CD1c-positive myeloid dendritic cell (primary cell): Measurements from ENCODE around the gene DOK1.

ENCODE experiments used
- DNase-seq: peaks from one replicate; pipeline ENCODE4 v3.0.0-alpha.2; 2016; ENCODE audit errors: extremely low spot score

Gene DOK1

DNA sequence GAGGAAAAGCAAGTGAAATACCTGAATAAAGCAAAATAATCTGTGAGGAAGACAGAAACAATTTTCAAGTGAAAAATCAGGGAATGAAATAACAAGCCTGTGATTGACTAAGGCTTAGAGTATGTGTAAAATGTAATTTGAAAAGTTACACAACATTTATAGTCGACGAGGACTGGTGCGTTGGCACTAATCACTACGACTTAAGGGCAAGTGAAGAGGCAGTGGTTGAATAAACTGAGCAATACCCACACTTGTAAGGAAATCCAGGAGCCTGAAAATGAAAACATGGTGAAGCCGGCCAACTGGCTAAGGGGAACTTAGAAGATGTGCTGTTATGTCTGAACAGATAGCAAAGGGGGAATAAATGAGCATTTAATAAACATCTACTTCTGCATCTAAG lies 13.4 kb downstream of the DOK1 start:
- no peak for DNase-seq

DNA sequence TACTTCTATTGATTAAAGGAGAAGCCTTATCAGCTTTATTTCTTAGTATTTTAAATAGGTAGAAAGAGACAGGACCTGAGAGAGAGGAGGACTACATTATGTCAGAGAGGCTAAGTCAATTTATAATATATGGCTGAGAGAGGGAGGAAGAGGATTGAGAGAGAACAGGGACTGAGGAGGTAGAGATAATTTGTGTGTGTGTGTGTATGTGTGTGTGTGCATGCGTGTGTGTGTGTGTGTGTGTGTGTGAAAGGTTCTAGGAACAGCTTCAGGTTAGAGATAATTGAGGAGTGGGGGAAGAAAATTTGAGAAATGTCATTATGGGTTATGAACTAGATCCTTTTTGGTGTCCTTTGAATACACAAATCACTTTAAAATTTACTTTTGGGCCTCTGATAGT lies 15.2 kb downstream of the DOK1 start:
- no peak for DNase-seq

DNA sequence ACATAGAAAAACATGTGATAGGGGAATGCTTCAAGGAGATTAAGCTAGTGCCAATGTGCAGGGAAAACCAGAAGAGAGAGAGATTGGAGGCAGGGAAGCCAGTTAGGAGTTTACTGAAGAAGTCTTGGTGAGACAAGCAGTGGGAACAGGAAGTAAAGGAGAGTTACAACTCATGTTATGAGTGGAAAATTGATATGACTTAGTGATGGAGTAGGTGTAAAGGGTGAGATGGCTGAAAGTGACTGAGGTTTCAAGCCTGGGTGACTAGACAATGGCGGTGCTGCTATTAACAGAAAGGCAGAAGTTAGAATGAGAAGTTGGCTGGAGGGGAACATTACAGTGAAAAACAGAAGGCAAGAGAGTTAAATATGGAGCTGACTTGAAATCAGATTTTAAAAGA lies 16.5 kb downstream of the DOK1 start:
- peak; percentile 84 for DNase-seq

DNA sequence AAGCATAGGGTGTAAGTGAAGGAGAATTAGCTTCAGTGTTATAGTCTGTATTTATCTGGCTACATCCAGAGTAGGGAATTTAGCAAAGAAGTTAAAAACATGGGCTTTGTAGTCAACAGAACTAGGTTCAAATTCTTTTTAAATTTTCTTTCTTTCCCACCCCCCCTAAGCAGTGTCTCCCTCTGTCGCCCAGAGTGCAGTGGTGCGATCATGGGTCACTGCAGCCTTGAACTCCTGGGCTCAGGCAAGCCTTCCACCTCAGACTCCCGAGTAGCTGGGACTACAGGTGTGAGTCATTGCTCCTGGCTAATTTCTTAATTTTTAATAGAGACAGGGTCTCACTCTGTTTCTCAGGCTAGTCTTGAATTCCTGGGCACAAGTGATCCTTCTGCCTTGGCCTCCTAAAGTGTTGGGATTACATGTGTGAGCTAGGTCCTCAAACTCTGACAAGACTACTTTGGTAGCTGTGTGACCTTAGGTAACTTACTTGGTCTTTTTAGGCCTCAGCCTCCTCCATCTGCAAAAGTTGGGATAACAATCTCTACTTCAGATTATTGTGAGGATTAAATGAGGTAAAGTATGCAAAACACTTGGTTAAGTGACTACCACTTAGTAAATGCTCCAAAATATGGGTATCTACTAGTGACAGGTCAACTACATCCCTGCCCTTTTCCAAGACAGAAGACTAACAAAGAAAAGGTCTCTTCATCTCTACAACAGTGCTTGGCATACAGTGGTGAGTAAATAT lies 17.8 kb downstream of the DOK1 start:
- no peak for DNase-seq

DNA sequence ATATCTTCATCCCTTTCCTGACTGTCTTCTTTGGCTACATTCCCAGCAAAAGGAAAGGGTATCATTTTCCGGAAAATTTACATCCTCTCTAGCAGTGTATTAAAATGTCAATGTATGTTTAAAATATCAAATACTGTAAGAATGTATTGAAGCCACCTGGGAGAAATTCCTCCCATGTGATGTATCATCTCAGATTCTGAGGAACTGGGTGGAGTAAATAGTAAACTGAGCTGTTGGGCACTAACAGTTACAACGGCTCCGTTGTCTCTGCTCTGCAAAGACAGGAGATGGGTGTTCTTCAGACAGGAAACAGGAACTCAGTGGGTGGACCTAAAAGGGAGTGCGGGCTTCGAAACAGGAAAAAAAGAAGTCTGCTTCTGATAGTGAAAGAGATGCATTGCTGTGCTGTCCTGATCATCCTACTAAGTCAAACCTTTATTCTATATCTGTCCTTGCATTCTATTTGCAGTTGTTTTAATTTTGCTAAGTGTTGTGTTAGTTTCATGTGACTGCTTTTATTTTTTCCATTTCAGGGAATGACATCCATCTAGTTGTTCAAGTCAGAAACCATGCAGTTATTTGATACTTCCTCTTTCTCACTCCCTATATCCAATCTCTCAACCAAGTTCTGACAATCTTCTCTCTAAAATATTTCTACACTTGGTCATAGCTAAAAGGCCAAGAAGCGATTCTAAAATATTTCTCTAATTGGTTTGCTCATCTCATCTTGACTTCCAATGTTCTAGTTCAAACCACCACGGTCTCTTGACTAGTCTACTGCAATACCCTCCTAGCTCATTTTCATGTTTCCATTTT lies 19.4 kb downstream of the DOK1 start:
- peak; percentile 82 for DNase-seq

DNA sequence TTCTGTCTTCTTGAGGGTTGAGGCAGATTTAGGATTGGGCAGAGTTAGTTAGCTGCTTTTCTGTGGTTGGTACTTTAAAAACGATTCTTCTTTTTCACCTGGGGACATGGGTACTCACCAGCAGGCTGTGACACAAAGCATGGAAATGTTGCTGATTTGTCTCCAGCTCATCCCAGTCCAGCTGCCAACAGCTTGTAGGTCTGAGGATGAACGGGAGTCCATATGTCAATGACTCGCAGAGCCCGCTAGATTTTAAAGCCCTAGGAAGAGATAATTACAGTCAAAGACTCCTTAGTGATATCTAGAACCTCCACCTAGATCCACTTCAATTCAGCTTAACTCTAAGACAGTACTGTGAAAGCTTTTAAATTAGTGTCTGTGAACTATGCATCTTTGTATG lies 20.8 kb downstream of the DOK1 start:
- no peak for DNase-seq

DNA sequence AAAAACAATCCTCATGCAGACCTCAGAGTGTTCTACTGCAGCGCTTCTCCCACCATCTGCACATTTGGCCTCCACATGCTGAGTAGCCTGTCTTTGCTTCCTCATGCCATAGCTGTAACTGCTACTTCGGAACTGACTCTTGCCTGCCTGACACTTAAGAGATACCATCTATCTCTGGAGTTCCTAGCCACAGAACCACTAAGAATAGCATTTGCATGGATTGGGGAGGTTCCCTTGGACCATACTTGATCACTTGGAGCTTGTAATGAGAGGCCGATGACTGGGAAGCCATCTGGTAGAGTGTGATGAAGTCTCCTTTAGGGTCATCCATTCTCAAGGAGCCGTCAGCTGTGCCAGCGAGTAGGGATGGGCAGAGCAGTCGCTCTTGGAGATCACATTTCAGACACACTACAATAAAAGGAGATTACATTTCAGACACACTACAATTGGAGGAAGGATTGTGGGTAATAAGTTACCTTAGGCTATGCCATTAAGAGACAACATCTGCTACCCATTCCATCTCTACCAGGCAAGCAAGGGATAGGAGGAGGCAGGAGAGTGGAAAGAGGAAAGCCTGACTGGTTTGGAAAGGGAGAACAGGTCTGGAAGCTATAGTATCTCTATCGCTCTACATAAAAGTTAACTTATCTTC lies 21.8 kb downstream of the DOK1 start:
- no peak for DNase-seq

DNA sequence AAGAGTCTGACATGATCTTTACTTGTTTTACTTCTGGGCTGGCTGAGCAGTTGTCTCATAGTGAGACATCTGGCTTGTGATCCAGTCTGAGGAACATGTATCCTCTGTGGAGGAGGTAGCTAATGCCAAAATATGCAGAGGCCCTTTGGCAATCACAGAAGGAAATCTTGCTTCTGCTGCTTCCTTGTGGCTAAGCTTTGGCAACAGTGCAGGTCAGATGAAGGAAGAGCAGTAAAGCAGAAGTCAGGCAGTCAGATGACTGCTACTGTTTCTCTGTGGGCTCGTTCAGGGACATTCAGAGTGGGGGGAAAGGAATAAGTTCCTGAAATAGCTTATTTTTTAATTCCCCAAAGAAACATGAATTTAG lies 22.3 kb downstream of the DOK1 start:
- DNase-seq, result peak; percentile 89

DNA sequence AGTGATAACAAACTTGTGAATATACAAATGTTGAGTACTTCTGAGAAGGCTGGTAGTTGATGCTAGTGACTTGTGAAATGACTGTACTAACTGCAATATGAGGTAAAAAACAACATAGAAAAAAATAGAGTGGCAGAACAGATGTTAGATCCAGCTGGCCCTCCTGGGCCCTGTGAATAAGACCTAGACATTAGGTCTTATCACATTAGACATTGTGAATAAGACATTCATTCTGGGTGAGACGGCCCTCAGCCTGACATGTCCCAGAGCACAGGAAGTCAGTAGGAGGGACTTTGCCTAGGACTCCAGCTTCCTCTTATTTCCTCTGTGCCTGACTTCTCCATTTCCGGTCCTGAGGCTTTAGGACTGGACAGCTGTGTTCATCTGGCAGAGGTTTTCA lies 22.9 kb downstream of the DOK1 start:
- peak; percentile 86 for DNase-seq

DNA sequence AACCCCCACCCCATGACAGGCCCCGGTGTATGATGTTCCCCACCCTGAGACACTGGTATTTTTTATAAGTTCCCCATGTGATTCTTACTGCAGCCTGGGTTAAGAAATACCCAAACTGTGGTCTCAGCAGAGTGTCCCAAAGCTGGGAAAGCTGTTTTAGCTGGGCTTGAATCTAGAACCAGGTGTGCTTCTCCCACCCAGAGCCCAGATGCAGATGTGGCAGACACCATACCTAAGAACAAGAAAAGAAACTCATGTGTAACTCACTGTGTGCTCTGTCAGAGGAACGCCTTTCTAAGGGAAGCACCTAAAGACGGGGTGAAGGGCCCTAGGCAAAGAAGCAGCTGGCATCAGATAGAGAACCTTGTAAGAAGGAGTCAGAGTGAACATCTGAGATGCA lies 23.9 kb downstream of the DOK1 start:
- DNase-seq, result no peak

DNA sequence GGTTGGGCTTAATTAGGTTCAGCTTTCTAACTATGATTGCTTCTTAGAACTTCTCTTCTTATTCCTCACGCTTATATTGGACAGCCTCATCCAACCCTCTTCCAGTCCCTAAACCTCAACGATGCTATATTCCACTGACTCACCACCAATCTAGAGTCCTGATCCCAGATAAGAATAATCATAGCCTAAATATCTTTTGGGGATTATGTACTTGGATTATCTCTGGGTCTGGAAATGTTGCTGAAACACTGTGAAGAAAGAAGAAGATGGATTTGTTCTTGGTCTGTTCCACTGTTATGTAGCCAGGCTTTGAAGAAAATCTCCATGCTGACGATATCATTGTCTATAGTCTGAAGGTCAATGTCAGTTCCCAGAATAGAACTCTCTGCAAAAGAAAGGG lies 26.9 kb downstream of the DOK1 start:
- DNase-seq, result no peak

DNA sequence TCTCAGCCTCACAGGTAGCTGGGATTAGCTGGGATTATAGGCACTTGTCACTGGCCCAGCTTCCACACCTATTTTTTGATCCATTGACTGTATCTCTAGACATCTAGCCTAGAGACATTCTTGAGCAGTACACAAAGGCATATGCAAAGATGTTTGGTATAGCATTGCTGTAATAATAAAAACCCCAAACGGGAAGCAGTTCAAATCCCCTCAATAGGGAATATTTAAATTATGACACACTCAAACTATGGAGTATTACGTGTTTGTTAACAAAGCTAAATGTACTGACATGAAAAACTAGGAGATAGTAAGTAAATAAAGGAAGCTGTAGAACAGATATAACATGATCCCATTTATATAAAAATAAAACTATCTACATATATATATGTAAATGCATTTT lies 27.7 kb downstream of the DOK1 start:
- DNase-seq, result no peak

DNA sequence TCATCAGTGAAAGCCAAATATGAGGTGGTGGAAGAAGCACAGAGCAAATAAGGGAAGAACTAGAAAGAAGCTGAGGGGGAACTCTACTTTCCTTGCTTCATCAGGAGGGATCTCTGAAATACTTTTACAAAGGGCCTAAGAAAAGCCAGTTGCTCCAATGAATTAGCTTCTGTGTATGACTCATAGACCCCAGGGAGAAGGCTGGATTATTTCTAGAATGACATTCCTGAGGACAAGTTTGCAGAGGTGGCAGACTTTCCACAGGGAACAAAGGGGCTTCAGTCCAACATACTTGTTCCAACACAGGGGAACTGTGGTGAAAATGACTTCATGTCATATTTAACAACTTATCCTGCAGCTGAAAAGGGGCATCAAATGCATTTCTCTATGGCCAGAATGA lies 29.0 kb downstream of the DOK1 start:
- no peak for DNase-seq

DNA sequence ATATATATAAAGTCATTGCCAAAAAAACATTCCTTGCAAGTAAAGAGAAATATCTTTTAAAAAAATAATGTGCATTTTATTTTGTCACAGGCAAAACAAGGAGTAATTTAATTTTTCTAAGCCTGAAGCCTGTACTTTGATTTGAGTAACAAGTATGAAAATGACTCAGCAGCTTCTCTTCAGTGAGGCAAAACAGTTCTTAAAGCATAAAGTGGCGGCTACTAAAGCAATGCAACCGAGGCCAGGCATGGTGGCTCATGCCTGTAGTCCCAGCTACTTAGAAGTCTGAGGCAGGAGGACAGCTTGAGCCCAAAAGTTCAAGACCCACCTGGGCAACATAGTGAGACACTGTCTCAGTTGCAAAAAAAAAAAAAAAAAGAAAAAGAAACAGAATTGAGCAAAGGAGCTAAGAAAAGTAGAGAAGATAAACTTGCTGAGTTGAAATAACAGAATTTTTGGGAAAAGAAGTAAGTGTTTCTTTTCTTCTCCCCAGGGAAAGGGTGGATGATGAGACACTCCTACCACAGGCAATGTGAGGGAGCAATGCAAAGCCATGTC lies 29.6 kb downstream of the DOK1 start:
- DNase-seq, result no peak

DNA sequence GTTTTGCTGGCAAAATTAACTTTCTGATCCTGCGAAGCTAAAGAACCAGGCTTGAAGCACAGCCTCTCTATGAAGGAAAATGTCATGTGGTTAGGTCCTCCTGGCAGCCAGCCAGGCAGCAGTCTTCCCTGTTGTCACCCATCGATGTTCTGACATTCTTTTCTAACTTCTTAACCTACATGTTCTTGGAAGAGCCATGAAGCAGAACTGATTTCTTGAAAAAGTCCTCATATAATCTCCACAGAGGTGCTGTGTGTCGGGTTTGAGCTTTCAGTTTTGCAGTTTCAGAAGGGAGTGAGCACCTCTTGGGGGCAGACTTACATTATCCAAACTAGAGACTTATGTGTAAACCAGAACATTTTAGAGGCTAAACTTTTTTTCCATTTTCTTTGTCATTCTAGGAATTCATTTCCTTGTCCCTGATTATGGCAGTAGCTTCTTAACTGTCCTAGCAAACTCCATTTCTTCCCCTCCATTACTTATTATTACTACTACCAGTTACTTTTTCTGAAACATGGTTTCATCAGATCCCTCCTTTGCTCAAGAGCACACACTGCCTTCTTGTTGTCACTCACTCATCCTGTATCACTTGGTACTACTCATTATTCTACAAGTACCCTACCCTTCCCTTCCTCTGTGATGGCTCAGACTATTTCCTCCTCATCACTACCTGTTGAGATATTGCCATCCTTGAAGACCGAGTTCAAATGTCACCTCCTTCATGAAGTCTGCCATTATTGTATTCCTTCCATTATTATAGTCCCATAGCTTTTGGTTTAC lies 31.1 kb downstream of the DOK1 start:
- DNase-seq, result no peak

DNA sequence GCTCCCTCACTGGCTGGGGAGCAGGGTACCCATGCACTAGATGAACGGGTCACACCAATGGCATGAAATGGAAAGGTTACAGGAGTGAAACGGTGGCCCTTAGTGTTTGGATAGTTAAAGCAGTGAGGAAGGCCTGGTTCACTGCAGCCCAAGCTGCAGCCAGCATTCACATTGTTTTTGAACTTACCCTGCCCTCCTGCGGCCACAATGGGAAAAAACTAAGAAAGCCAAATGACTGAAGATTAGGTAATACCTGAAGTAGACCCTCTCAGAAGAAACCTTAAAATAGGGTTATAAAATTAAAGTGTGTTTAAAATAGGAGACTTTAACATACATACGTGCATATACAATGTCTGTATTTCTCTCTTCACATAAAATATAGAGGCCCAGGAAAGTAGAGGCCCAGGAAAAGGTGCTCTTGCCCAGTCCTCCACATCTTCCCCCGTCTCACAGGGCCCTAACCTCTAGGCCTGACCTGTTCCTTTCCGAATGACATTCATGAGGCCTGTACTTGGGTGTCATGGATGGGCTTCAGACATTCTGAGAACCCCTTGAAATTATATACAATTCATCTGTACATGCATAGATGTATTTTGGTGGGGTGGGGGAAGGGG lies 33.3 kb downstream of the DOK1 start:
- DNase-seq, result peak; percentile 80

DNA sequence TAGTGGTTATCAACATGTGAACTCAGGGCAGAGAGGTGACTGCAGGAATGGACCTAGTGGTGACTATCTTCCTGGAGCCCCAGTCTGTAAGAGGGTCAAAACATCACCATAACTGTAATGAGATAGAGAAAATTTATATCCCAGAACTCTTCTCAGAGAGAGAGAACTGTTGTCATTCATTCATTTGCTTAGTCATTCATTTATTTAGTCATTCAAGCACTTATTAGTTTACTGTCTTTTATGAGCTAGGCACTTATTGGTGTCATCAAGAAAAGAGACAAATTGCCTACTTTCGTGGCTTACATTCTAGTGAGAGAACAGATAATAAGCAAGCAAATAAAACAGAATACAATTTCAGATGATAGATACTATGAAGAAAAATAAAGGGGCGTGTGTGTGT lies 34.1 kb downstream of the DOK1 start:
- no peak for DNase-seq

DNA sequence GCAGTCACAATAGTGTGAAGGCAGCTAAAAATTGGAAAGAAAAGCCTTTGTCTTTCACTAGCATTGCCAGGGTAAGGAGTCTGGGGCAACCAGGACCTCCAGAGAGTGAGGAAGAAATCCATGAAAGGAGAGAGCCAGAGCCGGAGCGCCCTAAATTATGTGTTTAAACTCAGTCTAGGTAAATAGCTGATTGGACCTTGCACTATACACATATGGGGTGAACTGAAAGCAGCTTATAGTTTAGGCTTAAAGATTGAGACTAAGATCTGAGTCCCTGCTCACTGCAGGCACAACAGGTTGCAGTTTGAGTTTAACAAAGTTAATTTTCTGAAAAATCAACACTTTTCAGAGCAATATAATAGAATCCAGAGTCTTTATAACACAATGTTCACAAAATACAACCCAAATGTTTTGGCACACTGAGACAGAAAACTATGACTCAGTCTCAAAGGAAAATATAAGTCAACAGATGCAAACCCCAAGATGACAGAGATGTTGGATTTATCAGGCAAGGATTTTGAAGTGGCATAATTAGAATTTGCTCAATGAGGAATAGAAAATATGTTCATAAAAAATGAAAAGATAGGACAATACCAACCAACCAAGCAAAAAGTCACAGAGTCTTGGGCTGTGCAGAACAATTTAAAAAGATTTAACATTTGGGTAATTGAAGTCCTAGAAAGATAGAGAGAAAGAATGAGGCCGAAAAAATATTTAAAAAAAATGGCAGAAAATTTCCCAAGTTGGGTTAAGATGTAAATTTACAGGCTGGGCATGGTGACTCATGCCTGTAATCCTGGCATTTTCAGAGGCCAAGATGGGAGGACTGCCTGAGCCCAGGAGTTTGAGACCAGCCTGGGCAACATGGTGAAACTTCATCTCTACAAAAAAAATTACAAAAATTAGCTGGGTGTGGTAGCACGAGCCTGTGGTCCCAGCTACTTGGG lies 39.6 kb downstream of the DOK1 start:
- no peak for DNase-seq

DNA sequence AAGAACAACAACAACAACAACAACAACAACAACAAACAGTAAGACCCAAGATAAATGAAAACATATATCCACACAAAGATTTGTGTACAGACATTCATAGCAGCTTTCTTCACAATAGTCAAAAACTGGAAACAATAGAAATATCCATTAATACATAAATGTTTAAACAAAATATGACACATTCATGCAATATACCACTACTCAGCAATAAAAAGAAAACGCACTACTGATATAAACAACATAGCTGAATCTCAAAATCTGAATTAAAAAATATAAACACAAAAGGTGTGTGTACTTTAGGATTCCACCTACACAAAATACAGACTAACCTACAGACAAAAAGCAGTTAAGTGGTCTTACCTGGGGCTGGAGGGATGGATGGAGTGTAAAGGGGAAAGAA lies 42.1 kb downstream of the DOK1 start:
- DNase-seq, result no peak

DNA sequence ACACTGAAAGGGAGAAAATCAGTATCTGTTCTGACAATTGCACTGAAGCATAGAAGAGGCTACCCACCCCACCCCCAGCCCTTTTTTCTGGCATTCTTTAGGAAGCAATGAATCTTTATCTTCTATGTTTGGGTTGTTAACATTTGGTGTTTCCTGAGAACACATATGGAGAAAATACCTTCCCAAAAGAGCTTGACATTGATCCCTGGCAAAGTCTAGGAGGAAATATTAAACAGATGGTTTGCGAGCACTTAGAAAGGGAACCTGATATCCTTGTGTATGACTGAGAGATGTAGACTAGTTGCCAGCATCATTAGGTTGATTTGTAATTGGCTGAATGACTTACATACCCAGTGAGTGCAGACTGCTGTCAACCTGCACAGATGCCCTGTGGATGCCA lies 42.9 kb downstream of the DOK1 start:
- no peak for DNase-seq
